Measurements from ENCODE around the gene UTP14C. TPM values are rescaled to one million over a fixed set of nuclear protein-coding genes. Genes with fewer than 3 reads are reported as not detected.
"Not testable (repeated sequence)": the region's sequence is repeated elsewhere in the genome, so short reads cannot be mapped to it uniquely, and the experiment has no call there.

UTP14C gene
- total RNA-seq, 1 experiment from 2014 or later = 6.5 TPM

DNA sequence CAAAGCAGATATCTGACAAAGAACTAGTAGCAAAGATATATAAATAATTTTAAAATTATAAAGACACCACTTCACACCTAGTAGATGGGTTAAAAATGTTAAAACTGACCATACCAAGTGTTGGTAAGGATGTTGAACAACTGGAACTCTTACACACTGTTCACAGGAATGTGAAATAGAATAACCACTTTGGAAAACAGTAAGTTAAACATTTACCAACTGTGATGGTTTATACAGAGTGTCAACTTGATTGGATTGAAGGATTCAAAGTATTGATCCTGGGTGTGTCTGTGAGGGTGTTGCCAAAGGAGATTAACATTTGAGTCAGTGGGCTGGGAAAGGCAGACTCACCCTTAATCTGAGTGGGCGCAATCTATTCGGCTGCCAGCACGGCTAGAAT is 19.2 kb downstream of the UTP14C start:
- no peak for DNase-seq (ENCODE audit: low spot score)

- DNase-seq (ENCODE audit: low spot score) = no peak
These were observed 23.0 kb downstream of the UTP14C start for GRCh38 chr13:52047463-52047862.

DNA sequence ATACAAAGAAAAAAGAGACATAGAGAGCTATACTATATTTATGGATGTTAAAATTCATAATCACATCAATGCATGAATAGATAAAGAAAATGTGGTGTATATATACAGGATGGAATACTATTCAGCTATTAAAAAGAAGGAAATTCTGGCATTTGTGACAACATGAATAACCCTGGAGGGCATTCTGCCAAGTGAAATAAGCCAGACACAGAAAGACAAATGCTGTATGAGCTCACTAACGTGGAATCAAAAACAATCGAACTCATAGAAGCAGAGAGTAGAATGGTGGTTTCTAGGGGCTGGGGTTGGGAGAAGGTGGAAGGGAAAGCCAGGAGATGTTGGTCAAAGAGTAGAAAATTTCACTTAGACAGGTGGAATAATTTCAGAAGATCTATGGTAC is 24.0 kb downstream of the UTP14C start:
- DNase-seq (ENCODE audit: low spot score) = no peak

DNA sequence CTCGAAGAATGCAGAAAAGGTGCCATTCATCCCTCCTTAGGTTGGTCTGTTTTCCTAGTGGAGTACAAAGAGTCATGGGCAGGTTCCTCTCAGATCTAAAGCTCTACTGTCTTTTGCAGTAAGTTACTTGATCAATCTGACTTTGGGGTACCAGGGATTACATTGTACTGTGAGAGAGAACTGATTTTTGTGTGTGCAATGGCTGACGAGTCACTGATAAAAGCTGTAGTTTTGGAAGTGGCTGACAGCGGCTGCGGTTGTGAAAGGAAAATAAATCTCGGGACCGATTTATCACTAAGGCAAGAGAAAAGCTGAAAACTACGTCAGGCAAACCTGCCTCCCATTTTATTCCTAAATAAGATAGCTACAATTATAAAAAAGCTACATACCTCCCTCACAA is 26.9 kb downstream of the UTP14C start:
- DNase-seq (ENCODE audit: low spot score) = no peak

- no peak for DNase-seq (ENCODE audit: low spot score)
These were observed 29.0 kb downstream of the UTP14C start for GRCh38 chr13:52053460-52053859.

DNA sequence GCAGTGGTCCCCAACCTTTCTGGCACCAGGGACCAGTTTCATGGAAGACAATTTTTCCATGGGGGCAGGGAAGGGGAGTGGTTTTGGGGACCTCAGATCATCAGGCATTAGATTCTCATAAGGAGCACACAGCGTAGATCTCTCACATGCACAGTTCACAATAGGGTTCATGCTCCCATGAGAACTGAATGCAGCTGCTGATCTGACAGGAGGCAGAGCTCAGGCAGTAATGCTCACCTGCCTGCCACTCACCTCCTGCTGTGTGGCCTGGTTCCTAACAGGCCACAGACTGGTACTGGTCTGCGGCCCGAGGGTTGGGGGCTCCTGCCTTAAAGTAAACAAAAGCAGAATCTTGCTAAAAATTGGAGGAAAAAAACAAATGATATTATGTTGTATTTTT is 36.6 kb downstream of the UTP14C start:
- DNase-seq (ENCODE audit: low spot score) = not testable (repeated sequence)

GRCh38 chr13:52061587-52061986 is 37.1 kb downstream of the UTP14C start:
- DNase-seq (ENCODE audit: low spot score) = no peak

DNA sequence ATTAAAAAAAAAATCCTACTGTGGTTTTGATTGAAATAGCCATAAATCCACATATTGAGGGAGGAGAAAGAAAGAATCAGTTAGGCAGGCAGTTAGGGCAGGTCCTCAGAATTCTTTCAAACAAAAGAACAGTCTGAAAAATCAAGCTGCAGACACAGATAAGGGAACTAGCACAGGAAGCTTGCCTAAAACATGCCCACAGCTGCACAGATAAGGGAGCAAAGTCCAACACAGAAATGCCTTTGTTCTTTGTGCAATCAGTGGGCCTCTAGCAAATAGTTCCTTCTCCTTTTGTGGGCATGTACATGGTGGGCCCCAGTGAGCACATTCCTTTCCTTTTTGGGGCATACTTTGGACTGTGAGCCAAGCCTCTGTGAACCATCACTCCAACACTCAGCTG is 42.7 kb downstream of the UTP14C start:
- peak; percentile 12 for DNase-seq (ENCODE audit: low spot score)

DNA sequence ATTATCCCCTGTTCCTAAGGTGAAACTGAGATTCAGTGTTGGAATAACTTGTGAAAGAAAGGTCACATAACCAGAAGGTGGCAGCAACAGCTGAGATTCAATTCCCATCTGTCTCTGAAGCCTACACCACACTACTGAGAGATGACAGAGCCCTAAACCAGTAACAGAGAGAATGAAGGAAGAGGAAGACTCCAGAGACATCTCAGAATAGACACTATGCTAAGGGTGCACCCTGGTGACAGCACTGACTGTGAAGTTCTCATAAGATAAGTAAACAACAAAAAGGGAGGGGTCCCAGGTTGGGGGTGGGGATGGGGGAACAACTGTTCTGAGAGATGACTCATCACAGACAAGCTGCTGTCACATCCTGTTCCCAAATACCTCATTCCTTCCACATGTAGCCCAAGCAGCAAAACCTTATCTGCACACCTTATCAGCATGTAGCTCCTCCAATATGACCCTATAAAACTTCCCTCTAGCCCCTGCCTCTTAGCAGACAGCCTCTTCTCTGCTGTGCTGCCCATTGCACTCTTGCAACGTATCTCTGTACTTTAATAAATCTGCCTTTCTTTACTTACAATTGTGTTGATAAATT is 46.5 kb downstream of the UTP14C start:
- DNase-seq (ENCODE audit: low spot score) = peak; percentile 35

Other genes with a start within 250 kb of the UTP14C start
- gene DHRS12, start 220.5 kb upstream of the UTP14C start, total RNA-seq (2014; rRNA removed; shearing (Covaris generic)) = 8.0 and 9.8 TPM in 2 replicates
- not detected in 2 replicates for gene TMEM272, start 179.5 kb upstream of the UTP14C start, total RNA-seq (2014; rRNA removed; shearing (Covaris generic))
- not detected in 2 replicates for gene CCDC70, start 162.7 kb upstream of the UTP14C start, total RNA-seq (2014; rRNA removed; shearing (Covaris generic))
- gene ATP7B, start 13.2 kb upstream of the UTP14C start, total RNA-seq (2014; rRNA removed; shearing (Covaris generic)) = 6.9 and 7.6 TPM in 2 replicates
- gene ALG11, start 12.3 kb upstream of the UTP14C start, total RNA-seq (2014; rRNA removed; shearing (Covaris generic)) = 11.6 and 14.8 TPM in 2 replicates
- 0.05 TPM in 1 of 2 replicates, not detected in the other for gene NEK5, start 104.4 kb downstream of the UTP14C start, total RNA-seq (2014; rRNA removed; shearing (Covaris generic))
- gene NEK3, start 134.9 kb downstream of the UTP14C start, total RNA-seq (2014; rRNA removed; shearing (Covaris generic)) = 12.1 and 16.9 TPM in 2 replicates

Data from HT-29 (cell line).